ENCODE results near the gene PPFIBP2. TPM values are rescaled to one million over a fixed set of nuclear protein-coding genes. Genes with fewer than 3 reads are reported as not detected.

Gene PPFIBP2
- total and polyA plus RNA-seq, 10 of the 15 experiments (the other 5 are each of a cell fraction or from before 2014, with no cell fraction given), result 17.3 to 56.3 (median 39.2) TPM

- WGBS (ENCODE audit: insufficient coverage, insufficient replicate concordance, low lambda C conversion rate, missing lambda C conversion rate), result 61% methylated on average over 7 of the region's 7 CpGs
- Histone ChIP-seq H4K20me1 (ENCODE audit: control insufficient read depth, insufficient read depth) (no peaks in the 10 kb centered on the region; the same call in none of the 2 replicates), H3K27me3 (replicated peaks in 1 of 2; ENCODE audit: control insufficient read depth in 2 of 2, insufficient read depth in 2 of 2, low read length in 1 of 2) (no peaks in the 10 kb centered on the region), H3K36me3 (ENCODE audit: control insufficient read depth in 2 of 2, insufficient read depth in 2 of 2, low read length in 1 of 2) (peaks cover 4 to 20% of the 10 kb centered on the region in 2 experiments; a peak in 3 of 4 replicates), H3K79me2 (ENCODE audit: control insufficient read depth, insufficient read depth, low read length) (peaks cover 52% of the 10 kb centered on the region), H3K9ac (ENCODE audit: control insufficient read depth, insufficient read depth, low read length) (no peak overlapping the region), H3K27ac (ENCODE audit: control insufficient read depth, insufficient read depth) (no peak overlapping the region; the same call in 1 of the 2 replicates), H3K9me3 (replicated peaks; ENCODE audit: control insufficient read depth, insufficient read depth, low read length) (no peaks in the 10 kb centered on the region), H3K4me1 (ENCODE audit: control insufficient read depth, insufficient read depth, low read length) (peaks cover 7% of the 10 kb centered on the region), H3K4me2 (ENCODE audit: control insufficient read depth, insufficient read depth) (no peak overlapping the region), H2AFZ (ENCODE audit: control insufficient read depth, low read depth, low read length) (no peak overlapping the region), H3K4me3 (no peak overlapping the region)
- in situ Hi-C loops (cut with MboI) (no loop called here), intact Hi-C loops (cut with micrococcal nuclease; ENCODE audit: unreplicated experiment) (loop anchor here (1.0 to 2.0 kb wide), 2 partner anchors 35 to 116 kb away; partner anchors contain the start of gene PPFIBP2)
- ATAC-seq, result peak; percentile 97
- no TSS peak for BruUV-seq (replicated peaks)
- no peak for FAIRE-seq
- SMC1A ChIA-PET (ENCODE audit: uncharacterized antibody, unreplicated experiment), result interaction anchor here (1.0 to 7.8 kb wide), 10 partner anchors 15 to 195 kb away, joined by 3 to 60 read pairs (median 4); partner anchors contain the start of gene PPFIBP2
- no peak for DNase-seq (ENCODE audit: low read depth, low spot score)
- RAD21 ChIA-PET (ENCODE audit: unreplicated experiment), result interaction anchor here (1.0 to 6.3 kb wide), 10 partner anchors 11 to 196 kb away, joined by 3 to 46 read pairs (median 5); partner anchors contain the start of gene PPFIBP2
- POLR2A ChIA-PET, result interaction anchor here (1.4 to 2.1 kb wide), 2 partner anchors 28 to 35 kb away, joined by 3 to 7 read pairs; partner anchors contain the start of gene PPFIBP2
- CTCF ChIA-PET, result interaction anchor here (0.8 to 4.6 kb wide), 21 partner anchors 9 to 196 kb away, joined by 3 to 33 read pairs (median 4); partner anchors contain the start of gene PPFIBP2
- TF ChIP-seq ZBED1 (IDR thresholded peaks at IDR 0.05; ENCODE audit: borderline replicate concordance), result no peak
- TF ChIP-seq YY1 (IDR thresholded peaks at IDR 0.05; ENCODE audit: low read depth, low read length), result no peak
- TF ChIP-seq, protein P1, sequence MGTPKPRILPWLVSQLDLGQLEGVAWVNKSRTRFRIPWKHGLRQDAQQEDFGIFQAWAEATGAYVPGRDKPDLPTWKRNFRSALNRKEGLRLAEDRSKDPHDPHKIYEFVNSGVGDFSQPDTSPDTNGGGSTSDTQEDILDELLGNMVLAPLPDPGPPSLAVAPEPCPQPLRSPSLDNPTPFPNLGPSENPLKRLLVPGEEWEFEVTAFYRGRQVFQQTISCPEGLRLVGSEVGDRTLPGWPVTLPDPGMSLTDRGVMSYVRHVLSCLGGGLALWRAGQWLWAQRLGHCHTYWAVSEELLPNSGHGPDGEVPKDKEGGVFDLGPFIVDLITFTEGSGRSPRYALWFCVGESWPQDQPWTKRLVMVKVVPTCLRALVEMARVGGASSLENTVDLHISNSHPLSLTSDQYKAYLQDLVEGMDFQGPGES (IDR thresholded peaks at IDR 0.05), result no peak
- TF ChIP-seq HDAC2 (IDR thresholded peaks at IDR 0.05), result no peak
- no peak for TF ChIP-seq RUNX3 (IDR thresholded peaks at IDR 0.05; ENCODE audit: low read length)
- TF ChIP-seq ZNF592 (IDR thresholded peaks at IDR 0.05), result no peak
- TF ChIP-seq RAD21 (IDR thresholded peaks at IDR 0.05; ENCODE audit: insufficient read depth, low read depth, low read length), result peak; percentile 79
- TF ChIP-seq NR2C2 (IDR thresholded peaks at IDR 0.05; ENCODE audit: borderline replicate concordance, control insufficient read depth, insufficient read length, low read depth), result no peak
- no peak for TF ChIP-seq MTA2 (IDR thresholded peaks at IDR 0.05; ENCODE audit: low read depth)
- no peak for TF ChIP-seq ZNF24 (IDR thresholded peaks at IDR 0.05)
- TF ChIP-seq MTA3 (IDR thresholded peaks at IDR 0.05; ENCODE audit: borderline replicate concordance, low read length), result no peak
- TF ChIP-seq, protein P2, sequence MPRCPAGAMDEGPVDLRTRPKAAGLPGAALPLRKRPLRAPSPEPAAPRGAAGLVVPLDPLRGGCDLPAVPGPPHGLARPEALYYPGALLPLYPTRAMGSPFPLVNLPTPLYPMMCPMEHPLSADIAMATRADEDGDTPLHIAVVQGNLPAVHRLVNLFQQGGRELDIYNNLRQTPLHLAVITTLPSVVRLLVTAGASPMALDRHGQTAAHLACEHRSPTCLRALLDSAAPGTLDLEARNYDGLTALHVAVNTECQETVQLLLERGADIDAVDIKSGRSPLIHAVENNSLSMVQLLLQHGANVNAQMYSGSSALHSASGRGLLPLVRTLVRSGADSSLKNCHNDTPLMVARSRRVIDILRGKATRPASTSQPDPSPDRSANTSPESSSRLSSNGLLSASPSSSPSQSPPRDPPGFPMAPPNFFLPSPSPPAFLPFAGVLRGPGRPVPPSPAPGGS (IDR thresholded peaks at IDR 0.05; ENCODE audit: borderline replicate concordance, insufficient read depth, low read depth, low read length, poor library complexity, severe bottlenecking), result no peak
- TF ChIP-seq CEBPB (IDR thresholded peaks at IDR 0.05; ENCODE audit: borderline replicate concordance in 1 of 2, low read depth in 2 of 2, low read length in 2 of 2), result no peak
- no peak for TF ChIP-seq MAX (IDR thresholded peaks at IDR 0.05; ENCODE audit: low read depth, low read length)
- no peak for TF ChIP-seq RB1 (IDR thresholded peaks at IDR 0.05; ENCODE audit: borderline replicate concordance)
These were observed 35.0 kb downstream of the PPFIBP2 start for GRCh38 chr11:7548659-7549274.

Data from GM12878 (cell line).